Activated CD4-positive, alpha-beta memory T cell treated with anti-CD3 and anti-CD28 coated beads for 36 hours (primary cell): ENCODE data around the gene IFNL3. TPM values are rescaled to one million over a fixed set of nuclear protein-coding genes. Genes with fewer than 3 reads are reported as not detected.

Experiments used
- CTCF ChIA-PET: fragments of 350-600 bp; sonication (Branson Sonifier 250); formaldehyde crosslinking; loops from one replicate; lab custom pipeline; 2021; ENCODE audit warnings: antibody characterized with exemption, inconsistent platforms; lab: Charles Lee
- POLR2A ChIA-PET: fragments of 350-600 bp; sonication (Branson Sonifier 250); formaldehyde crosslinking; loops from one replicate; lab custom pipeline; 2021; ENCODE audit warnings: antibody characterized with exemption; lab: Charles Lee
- DNase-seq: peaks from one replicate; pipeline ENCODE4 v3.0.0-alpha.2; 2020
- H3K27ac Mint-ChIP-seq: one replicate; pipeline ENCODE4 v1.8.0; 2021; ENCODE audit warnings: mixed read lengths
- H3K27me3 Mint-ChIP-seq: one replicate; pipeline ENCODE4 v1.8.0; 2021; ENCODE audit warnings: mixed read lengths
- H3K36me3 Mint-ChIP-seq: one replicate; pipeline ENCODE4 v1.8.0; 2021; ENCODE audit warnings: mixed read lengths
- H3K4me1 Mint-ChIP-seq: one replicate; pipeline ENCODE4 v1.8.0; 2021; ENCODE audit warnings: low read depth, mixed read lengths
- H3K4me3 Mint-ChIP-seq: one replicate; pipeline ENCODE4 v1.8.0; 2021; ENCODE audit warnings: mild to moderate bottlenecking, mixed read lengths
- H3K9me3 Mint-ChIP-seq: one replicate; pipeline ENCODE4 v1.8.0; 2021; ENCODE audit warnings: mixed read lengths
- intact Hi-C: fragments of 100-400 bp; cut with micrococcal nuclease; formaldehyde crosslinking; loops from one replicate; pipeline ENCODE4 v1.15.1; 2023
- total RNA-seq, 2 experiments: library from RNA; stranded (reverse); gene quantifications; one replicate each; pipeline ENCODE4 v1.2.3, GENCODE V29; 2021

IFNL3 gene
- total RNA-seq, 2 experiments from 2014 or later, result 0.34 TPM; not detected in 1

DNA sequence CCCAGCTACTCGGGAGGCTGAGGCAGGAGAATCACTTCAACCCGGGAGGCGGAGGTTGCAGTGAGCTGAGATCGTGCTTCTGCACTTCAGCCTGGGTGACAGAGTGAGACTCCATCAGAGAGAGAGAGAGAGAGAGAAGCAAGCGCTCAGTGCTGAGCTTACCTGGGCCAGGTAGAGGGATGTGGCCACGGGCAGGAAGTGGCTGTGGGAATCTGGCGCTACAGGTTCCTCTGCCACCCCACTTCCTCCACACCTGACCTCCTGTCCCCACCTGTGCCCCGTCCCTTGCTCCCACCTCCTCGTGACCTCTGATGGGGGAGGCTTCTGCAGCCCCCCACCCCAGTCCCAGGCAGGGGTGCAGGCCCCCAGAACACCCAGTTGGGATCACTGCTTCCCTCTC lies 49.1 kb downstream of the IFNL3 start:
- H3K4me3 Mint-ChIP-seq, result no peak overlapping the region
- ChIA-PET POLR2A (no interaction called here), CTCF (interaction anchor here (1.2 kb wide), 1 partner anchor 202 kb away, joined by 3 read pairs; no protein-coding TSS in a partner anchor)
- H3K36me3 Mint-ChIP-seq, result no peaks in the 10 kb centered on the region
- H3K4me1 Mint-ChIP-seq, result peaks cover 18% of the 10 kb centered on the region
- no peak overlapping the region for H3K27ac Mint-ChIP-seq
- H3K9me3 Mint-ChIP-seq, result no peaks in the 10 kb centered on the region
- intact Hi-C loops, result no loop called here
- no peak for DNase-seq
- peaks cover 51% of the 10 kb centered on the region for H3K27me3 Mint-ChIP-seq

DNA sequence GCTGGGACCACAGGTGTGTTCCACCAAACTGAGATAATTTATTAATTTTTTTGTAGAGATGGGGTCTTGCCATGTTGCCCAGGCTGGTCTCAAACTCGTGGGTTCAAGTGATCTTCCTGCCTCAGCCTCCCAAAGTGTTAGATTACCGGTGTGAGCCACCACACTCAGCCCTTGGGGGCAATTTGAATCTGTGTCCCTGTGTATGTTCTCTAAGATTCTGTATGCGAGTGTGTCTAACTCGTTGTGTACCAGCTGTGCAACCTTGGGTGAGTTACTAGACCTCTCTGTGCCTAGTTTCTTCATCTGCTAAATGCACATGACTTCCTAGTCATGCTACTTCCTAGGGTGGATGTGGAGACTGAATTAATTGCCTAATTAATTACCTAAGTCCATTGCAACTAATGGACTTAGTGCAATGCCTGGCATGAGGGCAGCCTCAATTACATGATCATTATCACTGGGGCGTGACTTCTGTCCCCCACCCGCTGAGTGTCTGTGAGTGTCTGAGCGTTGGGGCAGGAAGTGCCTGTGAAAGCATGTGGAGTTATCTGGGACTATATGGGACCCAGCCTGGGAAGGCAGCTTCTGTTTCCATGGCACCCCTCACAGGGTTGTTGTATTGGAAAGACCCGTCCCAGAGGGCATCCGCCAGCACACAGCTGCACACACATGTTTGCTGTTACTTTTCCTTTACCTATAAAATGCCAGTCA lies 49.8 kb downstream of the IFNL3 start:
- no peak overlapping the region for H3K27ac Mint-ChIP-seq
- H3K4me3 Mint-ChIP-seq, result no peak overlapping the region
- intact Hi-C loops, result no loop called here
- no peak for DNase-seq
- POLR2A ChIA-PET, result no interaction called here
- H3K27me3 Mint-ChIP-seq, result peaks cover 47% of the 10 kb centered on the region
- H3K4me1 Mint-ChIP-seq, result peaks cover 18% of the 10 kb centered on the region
- H3K36me3 Mint-ChIP-seq, result no peaks in the 10 kb centered on the region
- CTCF ChIA-PET, result interaction anchor here (1.2 kb wide), 1 partner anchor 203 kb away, joined by 3 read pairs; no protein-coding TSS in a partner anchor
- H3K9me3 Mint-ChIP-seq, result no peaks in the 10 kb centered on the region

GRCh38 chr19:39193803-39194202 lies 51.0 kb downstream of the IFNL3 start:
- Mint-ChIP-seq H3K27ac (no peak overlapping the region), H3K4me3 (no peak overlapping the region), H3K9me3 (no peaks in the 10 kb centered on the region), H3K27me3 (peaks cover 48% of the 10 kb centered on the region), H3K36me3 (no peaks in the 10 kb centered on the region), H3K4me1 (peaks cover 18% of the 10 kb centered on the region)
- ChIA-PET POLR2A (no interaction called here), CTCF (no interaction called here)
- intact Hi-C loops, result no loop called here
- DNase-seq, result no peak

Other genes starting within 250 kb of the IFNL3 start
- gene FBXO27, start 212.5 kb downstream of the IFNL3 start, total RNA-seq, result 1 to 10 TPM; 2.2 to 2.4 TPM
- gene ACP7, start 160.6 kb downstream of the IFNL3 start, total RNA-seq, result under 1 TPM; 0.15 to 0.31 TPM
- 10 to 100 TPM; 16.3 to 17.8 TPM for gene PAK4, start 119.2 kb downstream of the IFNL3 start, total RNA-seq
- gene NCCRP1, start 48.0 kb downstream of the IFNL3 start, total RNA-seq, result not detected
- not detected for gene SYCN, start 40.7 kb downstream of the IFNL3 start, total RNA-seq
- not detected for gene IFNL4, start 3.9 kb upstream of the IFNL3 start, total RNA-seq
- not detected for gene IFNL2, start 23.4 kb upstream of the IFNL3 start, total RNA-seq
- gene IFNL1, start 51.4 kb upstream of the IFNL3 start, total RNA-seq, result 1 to 10 TPM; 1.2 to 1.6 TPM
- gene LRFN1, start 75.9 kb upstream of the IFNL3 start, total RNA-seq, result 1 to 10 TPM; 6.4 to 6.5 TPM
- gene GMFG, start 91.0 kb upstream of the IFNL3 start, total RNA-seq, result 100 to 1,000 TPM; 393 to 415 TPM
- gene SAMD4B, start 97.4 kb upstream of the IFNL3 start, total RNA-seq, result 10 to 100 TPM; 49.4 to 51.3 TPM
- 10 to 100 TPM; 41.6 to 43.8 TPM for gene PAF1, start 146.1 kb upstream of the IFNL3 start, total RNA-seq
- 10 to 100 TPM; 22.2 to 26.9 TPM for gene MED29, start 146.4 kb upstream of the IFNL3 start, total RNA-seq
- 100 to 1,000 TPM; 104 to 118 TPM for gene ZFP36, start 161.8 kb upstream of the IFNL3 start, total RNA-seq
- 10 to 100 TPM; 74.9 to 80.6 TPM for gene PLEKHG2, start 167.7 kb upstream of the IFNL3 start, total RNA-seq
- 1,000 to 10,000 TPM; 3,682 to 3,746 TPM for gene RPS16, start 190.9 kb upstream of the IFNL3 start, total RNA-seq
- 100 to 1,000 TPM; 180 to 183 TPM for gene SUPT5H, start 200.6 kb upstream of the IFNL3 start, total RNA-seq
- gene TIMM50, start 235.8 kb upstream of the IFNL3 start, total RNA-seq, result 10 to 100 TPM; 83.1 to 86.7 TPM